Right atrium auricular region (tissue), 2 donors: ENCODE data around the gene GLUD1. TPM values are rescaled to one million over a fixed set of nuclear protein-coding genes. Genes with fewer than 3 reads are reported as not detected.
"Not testable (repeated sequence)": the region's sequence is repeated elsewhere in the genome, so short reads cannot be mapped to it uniquely, and the experiment has no call there.

Experiments
- DNase-seq: peaks from one replicate; pipeline ENCODE4 v3.0.0-alpha.2; 2019; ENCODE audit warnings: low spot score
- H3K27ac ChIP-seq, 2 donors: fragments of 200-600 bp; sonication (generic); 1 replicate in 1 of 2; 2 replicates in 1 of 2; pipeline ENCODE4 v1.5.1; 2016 to 2019
- H3K27me3 ChIP-seq, 2 donors: fragments of 200-600 bp; sonication (generic); one replicate each; pipeline versions ENCODE4 v1.5.1 to v1.6.0; 2017 to 2019
- H3K36me3 ChIP-seq: fragments of 200-600 bp; sonication (generic); one replicate; pipeline ENCODE4 v1.5.1; 2016
- H3K4me1 ChIP-seq, 2 donors: fragments of 200-600 bp; sonication (generic); one replicate each; pipeline versions ENCODE4 v1.5.1 to v1.6.0; 2017 to 2019
- H3K4me3 ChIP-seq, 2 donors: fragments of 200-600 bp; sonication (generic); 1 replicate in 1 of 2; 2 replicates in 1 of 2; pipeline ENCODE4 v1.5.1; 2017 to 2019; ENCODE audit warnings: mild to moderate bottlenecking in 1 of 2, moderate library complexity in 1 of 2
- H3K9me3 ChIP-seq, 2 donors: fragments of 200-600 bp; sonication (generic); one replicate each; pipeline ENCODE4 v1.5.1; 2019
- CTCF ChIP-seq, 2 donors: fragments of 200-600 bp; sonication (generic); IDR thresholded peaks; one replicate each; pipeline ENCODE4 v1.5.1; 2019; ENCODE audit warnings: antibody characterized with exemption in 2 of 2
- total RNA-seq, 2 donors: library from RNA; depleted of rRNA; stranded (reverse); fragments of >200 nt; gene quantifications; one replicate each; pipeline ENCODE4 v1.1.0, GENCODE V29; 2016

Gene GLUD1
- total RNA-seq, 2 donors from 2014 or later, result 88.6 TPM

- DNase-seq, result no peak
- no peak for TF ChIP-seq CTCF (IDR thresholded peaks at IDR 0.05)
- H3K27ac ChIP-seq, result peak overlapping the region; percentile 11 to 20
Measured at GRCh38 chr10:87053577-87054181, 41.0 kb downstream of the GLUD1 start.

GRCh38 chr10:87053111-87053510 is 41.5 kb downstream of the GLUD1 start:
- no peak overlapping the region for H3K4me3 ChIP-seq
- no peak for TF ChIP-seq CTCF (IDR thresholded peaks at IDR 0.05)
- no peaks in the 10 kb centered on the region for H3K27me3 ChIP-seq
- no peaks in the 10 kb centered on the region for H3K9me3 ChIP-seq
- H3K36me3 ChIP-seq, result peaks cover 64% of the 10 kb centered on the region
- H3K4me1 ChIP-seq, result peaks cover 0 to 10% of the 10 kb centered on the region in 2 donors
- no peak for DNase-seq
- H3K27ac ChIP-seq, result peak overlapping the region; percentile 20 to 46

More at GRCh38 chr10:87053577-87054181, 41.0 kb downstream of the GLUD1 start:
- no peaks in the 10 kb centered on the region for H3K9me3 ChIP-seq
- H3K36me3 ChIP-seq, result peaks cover 65% of the 10 kb centered on the region
- H3K27me3 ChIP-seq, result no peaks in the 10 kb centered on the region
- H3K4me1 ChIP-seq, result peaks cover 0 to 10% of the 10 kb centered on the region in 2 donors
- H3K4me3 ChIP-seq, result no peak overlapping the region

GRCh38 chr10:87045434-87045938 is 49.2 kb downstream of the GLUD1 start:
- peaks cover 19% of the 10 kb centered on the region for H3K36me3 ChIP-seq
- no peaks in the 10 kb centered on the region for H3K27me3 ChIP-seq
- no peak overlapping the region for H3K27ac ChIP-seq
- no peak overlapping the region for H3K4me3 ChIP-seq
- no peaks in the 10 kb centered on the region for H3K4me1 ChIP-seq
- DNase-seq, result no peak
- H3K9me3 ChIP-seq, result no peaks in the 10 kb centered on the region
- no peak for TF ChIP-seq CTCF (IDR thresholded peaks at IDR 0.05)

GRCh38 chr10:87043579-87043978 is 51.1 kb downstream of the GLUD1 start:
- not testable (repeated sequence) for H3K27ac ChIP-seq, DNase-seq, H3K9me3 ChIP-seq, H3K4me1 ChIP-seq, H3K4me3 ChIP-seq, H3K27me3 ChIP-seq
- H3K36me3 ChIP-seq, result peaks cover 12% of the 10 kb centered on the region

GRCh38 chr10:87038786-87039185 is 55.9 kb downstream of the GLUD1 start:
- Histone ChIP-seq H3K27ac (no peak overlapping the region), H3K27me3 (no peaks in the 10 kb centered on the region), H3K36me3 (no peaks in the 10 kb centered on the region), H3K9me3 (no peaks in the 10 kb centered on the region), H3K4me3 (no peak overlapping the region), H3K4me1 (no peaks in the 10 kb centered on the region)
- TF ChIP-seq CTCF (IDR thresholded peaks at IDR 0.05), result no peak
- DNase-seq, result no peak

GRCh38 chr10:87038286-87038717 is 56.3 kb downstream of the GLUD1 start:
- DNase-seq, result no peak

More at GRCh38 chr10:87038286-87038717, 56.3 kb downstream of the GLUD1 start:
- Histone ChIP-seq H3K4me3 (no peak overlapping the region), H3K9me3 (no peaks in the 10 kb centered on the region), H3K27me3 (no peaks in the 10 kb centered on the region), H3K4me1 (no peaks in the 10 kb centered on the region), H3K27ac (no peak overlapping the region), H3K36me3 (no peaks in the 10 kb centered on the region)
- no peak for TF ChIP-seq CTCF (IDR thresholded peaks at IDR 0.05)
